B cell (primary cell): ENCODE measurements around the gene GDF11. TPM values are rescaled to one million over a fixed set of nuclear protein-coding genes. Genes with fewer than 3 reads are reported as not detected.

Experiments used
- ATAC-seq: fragments of 200-7000 bp; cut with Tn5 transposase; one replicate; pipeline ENCODE4 v1.10.0; 2021; ENCODE audit warnings: low read depth, mild to moderate bottlenecking, moderate number of reproducible peaks, moderate library complexity
- CTCF ChIA-PET: fragments of 350-600 bp; sonication (Branson Sonifier 250); formaldehyde crosslinking; loops from one replicate; lab custom pipeline; 2021; ENCODE audit warnings: antibody characterized with exemption, inconsistent platforms; lab: Charles Lee
- POLR2A ChIA-PET: fragments of 350-600 bp; sonication (Branson Sonifier 250); formaldehyde crosslinking; loops from one replicate; lab custom pipeline; 2021; ENCODE audit warnings: antibody characterized with exemption; lab: Charles Lee
- DNase-seq: peaks from one replicate; pipeline ENCODE4 v3.0.0; 2013
- H2AFZ ChIP-seq: 2 replicates; pipeline ENCODE4 v1.6.1; 2012; ENCODE audit warnings: mild to moderate bottlenecking, low read depth, low read length; ENCODE audit not compliant: insufficient read depth, poor library complexity, severe bottlenecking
- H3K27ac ChIP-seq, 2 donors: 1 replicate in 1 of 2; 2 replicates in 1 of 2; pipeline ENCODE4 v1.5.1; 2012 to 2013; ENCODE audit warnings: low read length in 2 of 2, mild to moderate bottlenecking in 2 of 2, moderate library complexity in 1 of 2
- H3K27me3 ChIP-seq, 4 experiments: fragments of 200-600 bp in 1 of 4; sonication (generic) in 1 of 4; replicated peaks in 1 of 4; 1 replicate in 2 of 4; 2 replicates in 2 of 4; pipeline versions ENCODE4 v1.6.1 to v1.7.0; 2013 to 2016; ENCODE audit warnings: low read length in 3 of 4, mild to moderate bottlenecking in 2 of 4, mixed read lengths in 1 of 4, moderate library complexity in 1 of 4; ENCODE audit not compliant: insufficient read depth in 4 of 4, control insufficient read depth in 3 of 4; ENCODE audit errors: control extremely low read depth in 1 of 4
- H3K36me3 ChIP-seq, 2 experiments: replicated peaks in 1 of 2; 1 replicate in 1 of 2; 2 replicates in 1 of 2; pipeline versions ENCODE4 v1.6.1 to v1.7.1; 2013; ENCODE audit warnings: low read length in 1 of 2; ENCODE audit not compliant: insufficient read depth in 2 of 2, control insufficient read depth in 1 of 2; ENCODE audit errors: control extremely low read depth in 1 of 2, extremely low read depth in 1 of 2
- H3K4me1 ChIP-seq, 2 donors: fragments of 200-600 bp in 1 of 2; sonication (generic) in 1 of 2; 1 replicate in 1 of 2; 2 replicates in 1 of 2; pipeline versions ENCODE4 v1.5.1 to v1.6.1; 2013 to 2017; ENCODE audit warnings: low read length in 2 of 2; ENCODE audit not compliant: control insufficient read depth in 2 of 2, insufficient read depth in 2 of 2
- H3K4me2 ChIP-seq: replicated peaks from 2 replicates; pipeline ENCODE3; 2012; ENCODE audit warnings: mild to moderate bottlenecking, low read depth, low read length; ENCODE audit not compliant: poor library complexity, severe bottlenecking
- H3K4me3 ChIP-seq, 5 experiments: fragments of 200-600 bp in 1 of 5; sonication (generic) in 1 of 5; 1 replicate in 3 of 5; 2 replicates in 2 of 5; pipeline versions ENCODE4 v1.5.1 to v1.7.0; 2011 to 2016; ENCODE audit warnings: low read length in 4 of 5, mild to moderate bottlenecking in 4 of 5, low read depth in 2 of 5, control low read depth in 1 of 5, moderate library complexity in 1 of 5; ENCODE audit not compliant: insufficient read depth in 1 of 5; ENCODE audit errors: control extremely low read depth in 1 of 5, extremely low read depth in 1 of 5
- H3K79me2 ChIP-seq: fragments of 200-600 bp; sonication (generic); one replicate; pipeline ENCODE4 v1.6.0; 2016; ENCODE audit warnings: low read length; ENCODE audit not compliant: control insufficient read depth, insufficient read depth
- H3K9ac ChIP-seq: fragments of 200-600 bp; sonication (generic); 2 replicates; pipeline ENCODE4 v1.6.1; 2017; ENCODE audit warnings: mild to moderate bottlenecking, low read length, moderate library complexity
- H3K9me3 ChIP-seq, 3 donors: one replicate each; pipeline versions ENCODE4 v1.6.1 to v1.7.1; 2013; ENCODE audit warnings: low read length in 2 of 3; ENCODE audit not compliant: control insufficient read depth in 2 of 3, insufficient read depth in 1 of 3; ENCODE audit errors: control extremely low read depth in 1 of 3
- H4K20me1 ChIP-seq: 2 replicates; pipeline ENCODE4 v1.6.0; 2012; ENCODE audit warnings: mild to moderate bottlenecking, low read length; ENCODE audit not compliant: insufficient read depth, control insufficient read depth, poor library complexity, severe bottlenecking
- H3K27ac Mint-ChIP-seq: one replicate; pipeline ENCODE4 v1.8.0; 2021; ENCODE audit warnings: mixed read lengths
- H3K27me3 Mint-ChIP-seq: one replicate; pipeline ENCODE4 v1.8.0; 2021; ENCODE audit warnings: mixed read lengths
- H3K4me1 Mint-ChIP-seq: one replicate; pipeline ENCODE4 v1.8.0; 2021; ENCODE audit warnings: mixed read lengths
- H3K4me3 Mint-ChIP-seq: one replicate; pipeline ENCODE4 v1.8.0; 2021; ENCODE audit warnings: mixed read lengths
- H3K9me3 Mint-ChIP-seq: one replicate; pipeline ENCODE4 v1.8.0; 2022; ENCODE audit warnings: mixed read lengths; ENCODE audit not compliant: insufficient read depth
- CTCF ChIP-seq: fragments of 200-600 bp; IDR thresholded peaks from one replicate; pipeline ENCODE4 v1.8.0; 2022; ENCODE audit warnings: antibody characterized with exemption, mild to moderate bottlenecking
- EZH2 ChIP-seq: IDR thresholded peaks from 2 replicates; pipeline ENCODE4 v1.6.1; 2012; ENCODE audit warnings: borderline replicate concordance, low read depth, mild to moderate bottlenecking, moderate library complexity, low read length; ENCODE audit not compliant: insufficient read depth, poor library complexity, severe bottlenecking
- WGBS: methylation state at CpG from one replicate; pipeline ENCODE4 v1.1.5; 2013; ENCODE audit warnings: missing lambda C conversion rate; ENCODE audit not compliant: insufficient coverage; 5-methylcytosine and 5-hydroxymethylcytosine counted together
- intact Hi-C: fragments of 100-400 bp; cut with micrococcal nuclease; formaldehyde crosslinking; loops from one replicate; pipeline ENCODE4 v1.10.0; 2022
- polyA plus RNA-seq: library from polyadenylated mRNA; depleted of rRNA; stranded (reverse); fragments of >200 nt; gene quantifications from 2 replicates; pipeline ENCODE4 v1.2.3, GENCODE V29; 2012
- total RNA-seq, 2 donors: library from RNA; stranded (reverse); fragments of 120-200 nt in 1 of 2; gene quantifications; 1 replicate in 1 of 2; 2 replicates in 1 of 2; pipeline versions ENCODE4 v1.2.3 to v1.2.4, GENCODE V29; 2013 to 2022

Gene GDF11
- total and polyA plus RNA-seq, 2 donors (not counting 1 experiment from before 2014, with no cell fraction given) = 4.4 to 11.3 TPM

GRCh38 chr12:55736780-55737580, 5.9 kb upstream of the GDF11 start:
- 70% methylated on average over 6 of the region's 6 CpGs for WGBS
- intact Hi-C loops = loop anchor here (1.0 kb wide), 2 partner anchors 13 to 77 kb away; no protein-coding TSS in a partner anchor
- peak overlapping the region; percentile 89 for H3K4me2 ChIP-seq
- Mint-ChIP-seq H3K9me3 (no peaks in the 10 kb centered on the region), H3K27ac (peak overlapping the region; percentile 91), H3K4me3 (peak overlapping the region; percentile 89), H3K27me3 (no peaks in the 10 kb centered on the region), H3K4me1 (peaks cover 16% of the 10 kb centered on the region)
- no peak overlapping the region for H3K9ac ChIP-seq
- H4K20me1 ChIP-seq = no peaks in the 10 kb centered on the region
- H3K36me3 ChIP-seq = no peaks in the 10 kb centered on the region
- H3K27me3 ChIP-seq = no peaks in the 10 kb centered on the region
- peaks cover 11 to 15% of the 10 kb centered on the region in 2 donors for H3K4me1 ChIP-seq
- TF ChIP-seq CTCF = peak; percentile 73
- TF ChIP-seq EZH2 = no peak
- H2AFZ ChIP-seq = peak overlapping the region; percentile 96
- CTCF ChIA-PET = interaction anchor here (0.7 to 8.1 kb wide), 20 partner anchors 8 to 900 kb away, joined by 3 to 147 read pairs (median 5); partner anchors contain the start of genes BLOC1S1, CD63, ITGA7 and ORMDL2
- no peak overlapping the region for H3K27ac ChIP-seq
- POLR2A ChIA-PET = interaction anchor here (1.1 to 2.4 kb wide), 3 partner anchors 8 to 81 kb away, joined by 4 to 18 read pairs (median 6); partner anchors contain the start of genes BLOC1S1, CD63, ORMDL2 and SARNP
- no peaks in the 10 kb centered on the region for H3K79me2 ChIP-seq
- ATAC-seq (peak; percentile 40), DNase-seq (peak; percentile 70)
- H3K9me3 ChIP-seq = no peaks in the 10 kb centered on the region
- H3K4me3 ChIP-seq = no peak overlapping the region
